Esophagus (tissue), 2 donors: ENCODE results near the gene SLC4A3. TPM values are rescaled to one million over a fixed set of nuclear protein-coding genes. Genes with fewer than 3 reads are reported as not detected.

Experiments used
- H3K27ac ChIP-seq, 2 donors: one replicate each; pipeline ENCODE4 v1.5.1; 2013; ENCODE audit warnings: low read depth in 2 of 2, mild to moderate bottlenecking in 2 of 2, inconsistent platforms in 1 of 2, low read length in 1 of 2, moderate library complexity in 1 of 2
- H3K27me3 ChIP-seq, 2 donors: one replicate each; pipeline ENCODE4 v1.6.1; 2013; ENCODE audit warnings: low read length in 2 of 2, control low read depth in 1 of 2, mild to moderate bottlenecking in 1 of 2; ENCODE audit not compliant: insufficient read depth in 2 of 2, control insufficient read depth in 1 of 2
- H3K36me3 ChIP-seq, 2 donors: one replicate each; pipeline ENCODE4 v1.6.1; 2013; ENCODE audit warnings: low read length in 1 of 2; ENCODE audit not compliant: control insufficient read depth in 2 of 2, insufficient read depth in 2 of 2
- H3K4me1 ChIP-seq, 2 donors: one replicate each; pipeline ENCODE4 v1.6.1; 2013; ENCODE audit warnings: low read length in 1 of 2; ENCODE audit not compliant: control insufficient read depth in 2 of 2, insufficient read depth in 2 of 2
- H3K4me3 ChIP-seq, 2 donors: one replicate each; pipeline ENCODE4 v1.5.1; 2013; ENCODE audit warnings: low read length in 2 of 2, mild to moderate bottlenecking in 2 of 2, low read depth in 1 of 2, moderate library complexity in 1 of 2
- H3K9me3 ChIP-seq, 2 donors: one replicate each; pipeline ENCODE4 v1.6.1; 2013; ENCODE audit warnings: mild to moderate bottlenecking in 2 of 2, low read depth in 1 of 2, low read length in 1 of 2, moderate library complexity in 1 of 2; ENCODE audit not compliant: control insufficient read depth in 2 of 2, insufficient read depth in 1 of 2
- WGBS, 2 donors: extraction: QIAGEN DNeasy Blood & Tissue Kit; methylation state at CpG; one replicate each; pipeline ENCODE4 v1.1.7; 2013; 5-methylcytosine and 5-hydroxymethylcytosine counted together
- polyA plus RNA-seq, 2 donors: library from polyadenylated mRNA; stranded (reverse); fragments of 200-250 nt; gene quantifications; one replicate each; pipeline ENCODE4 v1.2.3, GENCODE V29; 2013
- donor health status: healthy with polysubstance abuse.
- donor health status: Bipolar disorder and iron deficiency.

Gene SLC4A3
- polyA plus RNA-seq, 2 donors: 2.0 to 2.5 TPM

DNA sequence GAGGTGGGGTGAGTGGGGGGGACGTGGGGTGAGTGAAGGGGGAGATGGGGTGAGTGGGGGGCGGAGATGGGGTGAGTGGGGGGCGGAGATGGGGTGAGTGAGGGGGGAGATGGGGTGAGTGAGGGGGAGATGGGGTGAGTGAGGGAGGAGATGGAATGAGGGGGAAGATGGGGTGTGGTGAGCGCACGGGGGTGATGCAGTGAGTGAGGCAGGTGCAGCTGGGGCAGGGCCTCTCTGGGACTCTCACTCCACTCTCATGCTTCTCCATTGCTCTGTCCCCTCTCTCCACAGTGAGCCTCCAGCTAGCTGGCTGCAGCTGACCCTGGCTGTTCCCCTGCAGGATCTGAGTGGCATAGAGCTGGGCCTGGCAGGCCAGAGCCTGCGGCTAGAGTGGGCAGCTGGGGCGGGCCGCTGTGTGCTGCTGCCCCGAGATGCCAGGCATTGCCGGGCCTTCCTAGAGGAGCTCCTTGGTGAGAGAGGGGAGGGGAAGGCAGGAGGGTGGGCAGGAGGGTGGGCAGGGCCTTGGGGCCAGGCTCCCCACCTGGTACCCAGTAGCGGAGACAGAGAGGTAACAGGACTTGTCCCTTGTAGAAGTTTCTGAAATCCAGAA, 13.9 kb upstream of the SLC4A3 start:
- 93 to 97% methylated on average over 7 to 11 of the region's 11 CpGs for WGBS, 2 donors
- peaks cover 9 to 44% of the 10 kb centered on the region in 2 donors for H3K36me3 ChIP-seq
- no peak overlapping the region for H3K27ac ChIP-seq
- no peaks in the 10 kb centered on the region for H3K27me3 ChIP-seq
- H3K9me3 ChIP-seq: no peaks in the 10 kb centered on the region
- H3K4me3 ChIP-seq: no peak overlapping the region
- H3K4me1 ChIP-seq: no peaks in the 10 kb centered on the region

GRCh38 chr2:219614076-219614860, 13.2 kb upstream of the SLC4A3 start:
- WGBS, 2 donors: 89 to 90% methylated on average over 11 of the region's 11 CpGs
- Histone ChIP-seq H3K36me3 (peaks cover 9 to 39% of the 10 kb centered on the region in 2 donors), H3K4me3 (no peak overlapping the region), H3K9me3 (no peaks in the 10 kb centered on the region), H3K27me3 (no peaks in the 10 kb centered on the region), H3K4me1 (no peaks in the 10 kb centered on the region), H3K27ac (no peak overlapping the region)

GRCh38 chr2:219615036-219615435, 12.4 kb upstream of the SLC4A3 start:
- Histone ChIP-seq H3K27ac (no peak overlapping the region), H3K4me3 (no peak overlapping the region), H3K36me3 (peaks cover 9 to 37% of the 10 kb centered on the region in 2 donors), H3K9me3 (no peaks in the 10 kb centered on the region), H3K4me1 (no peaks in the 10 kb centered on the region), H3K27me3 (no peaks in the 10 kb centered on the region)
- whole genome bisulfite sequencing, 2 donors: 92 to 95% methylated on average over 11 of the region's 11 CpGs

DNA sequence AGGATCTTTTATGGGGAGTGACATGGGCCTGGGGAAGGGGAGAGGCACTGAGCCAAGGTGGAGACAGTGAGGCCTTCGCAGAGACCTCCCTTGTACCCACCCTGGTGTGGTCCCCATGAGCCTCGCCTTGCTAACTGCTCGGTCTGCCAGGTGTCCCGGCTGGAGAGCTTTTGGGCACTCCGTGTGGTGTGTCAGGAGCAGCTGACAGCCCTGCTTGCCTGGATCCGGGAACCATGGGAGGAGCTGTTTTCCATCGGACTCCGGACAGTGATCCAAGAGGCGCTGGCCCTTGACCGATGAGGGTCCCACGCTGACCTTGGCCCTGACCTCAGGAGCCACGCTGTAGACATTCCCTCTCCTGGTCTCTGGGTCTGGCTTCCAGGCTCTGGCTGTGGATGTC, 11.5 kb upstream of the SLC4A3 start:
- WGBS, 2 donors: 86% methylated on average over 12 of the region's 12 CpGs
- no peaks in the 10 kb centered on the region for H3K9me3 ChIP-seq

DNA sequence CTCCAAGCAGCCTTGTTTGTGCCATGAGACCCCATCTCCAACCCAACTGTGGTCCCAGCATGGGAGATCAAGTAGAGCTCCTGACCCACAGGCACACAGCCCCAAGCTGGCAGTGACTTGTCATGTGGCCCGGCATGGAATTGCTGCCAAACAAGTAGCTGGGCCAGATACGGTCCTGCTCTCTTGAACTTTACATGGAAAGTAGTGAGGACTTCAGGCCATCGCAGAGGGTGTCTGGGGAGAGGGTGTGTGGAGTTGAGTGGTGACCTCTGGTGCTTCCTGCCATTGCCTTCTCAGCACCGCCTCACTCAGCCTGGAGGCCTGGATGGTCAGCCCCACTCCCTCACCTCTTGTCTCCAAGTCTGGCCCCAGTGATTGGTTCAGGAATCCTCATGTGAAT, 10.9 kb upstream of the SLC4A3 start:
- peaks cover 9 to 32% of the 10 kb centered on the region in 2 donors for H3K36me3 ChIP-seq
- 81 to 85% methylated on average over 4 of the region's 4 CpGs for WGBS, 2 donors
- no peaks in the 10 kb centered on the region for H3K9me3 ChIP-seq
- no peaks in the 10 kb centered on the region for H3K4me1 ChIP-seq
- no peak overlapping the region for H3K27ac ChIP-seq
- no peak overlapping the region for H3K4me3 ChIP-seq
- peaks cover 0 to 4% of the 10 kb centered on the region in 2 donors for H3K27me3 ChIP-seq

More for the DNA sequence above, 11.5 kb upstream of the SLC4A3 start:
- Histone ChIP-seq H3K36me3 (peaks cover 9 to 37% of the 10 kb centered on the region in 2 donors), H3K27ac (no peak overlapping the region), H3K27me3 (peaks cover 0 to 4% of the 10 kb centered on the region in 2 donors), H3K4me3 (no peak overlapping the region), H3K4me1 (no peaks in the 10 kb centered on the region)

GRCh38 chr2:219618733-219619122, 8.7 kb upstream of the SLC4A3 start:
- Histone ChIP-seq H3K27ac (no peak overlapping the region), H3K4me1 (no peaks in the 10 kb centered on the region)
- 81 to 89% methylated on average over 3 of the region's 3 CpGs for WGBS, 2 donors

DNA sequence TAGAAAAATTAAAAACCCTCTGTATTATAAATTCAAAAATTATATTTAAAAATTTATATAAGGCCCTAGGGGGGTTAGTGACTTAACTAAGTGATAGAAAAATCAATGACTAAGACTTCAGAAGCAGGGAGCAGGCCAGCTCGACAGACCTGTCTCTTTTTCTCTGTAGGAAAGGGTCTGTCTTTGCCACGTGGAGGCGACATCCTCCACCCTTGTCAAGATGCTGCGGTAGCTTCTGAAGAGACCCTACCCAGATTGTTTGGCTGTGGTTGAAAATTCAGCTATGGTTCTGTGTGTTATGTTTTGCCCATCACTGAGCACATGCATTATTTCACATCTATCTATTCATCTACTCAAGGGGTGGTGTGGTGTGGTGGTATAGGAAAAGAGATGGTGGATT, 8.2 kb upstream of the SLC4A3 start:
- 65 to 72% methylated on average over 4 of the region's 4 CpGs for WGBS, 2 donors
- Histone ChIP-seq H3K9me3 (no peaks in the 10 kb centered on the region), H3K36me3 (peaks cover 9 to 22% of the 10 kb centered on the region in 2 donors), H3K27me3 (peaks cover 0 to 4% of the 10 kb centered on the region in 2 donors), H3K4me1 (no peaks in the 10 kb centered on the region), H3K4me3 (no peak overlapping the region), H3K27ac (no peak overlapping the region)

More at GRCh38 chr2:219618733-219619122, 8.7 kb upstream of the SLC4A3 start:
- peaks cover 9 to 22% of the 10 kb centered on the region in 2 donors for H3K36me3 ChIP-seq
- peaks cover 0 to 4% of the 10 kb centered on the region in 2 donors for H3K27me3 ChIP-seq
- no peaks in the 10 kb centered on the region for H3K9me3 ChIP-seq
- H3K4me3 ChIP-seq: no peak overlapping the region

DNA sequence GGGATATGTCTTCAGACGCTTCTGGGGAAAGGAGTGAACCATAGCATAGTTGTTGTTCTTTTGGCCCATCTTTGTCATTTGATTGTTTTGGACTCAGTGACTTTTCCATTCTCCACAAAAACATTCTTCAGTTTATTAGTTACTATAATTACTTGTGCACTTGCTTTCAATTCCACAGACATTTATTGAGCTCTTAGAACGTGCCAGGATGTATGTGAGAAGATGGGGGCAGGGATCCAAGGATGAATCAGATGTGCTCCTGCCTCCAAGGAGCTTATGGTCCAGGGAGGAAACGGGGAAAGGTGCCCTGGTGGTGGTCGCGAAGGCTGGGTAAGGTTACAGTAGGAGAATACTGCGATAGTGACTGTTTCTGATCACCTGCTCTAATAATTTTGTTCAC, 6.9 kb upstream of the SLC4A3 start:
- no peaks in the 10 kb centered on the region for H3K9me3 ChIP-seq
- peaks cover 0 to 1% of the 10 kb centered on the region in 2 donors for H3K4me1 ChIP-seq
- no peak overlapping the region for H3K27ac ChIP-seq
- no peak overlapping the region for H3K4me3 ChIP-seq
- H3K27me3 ChIP-seq: peaks cover 0 to 4% of the 10 kb centered on the region in 2 donors
- WGBS, 2 donors: 82 to 84% methylated on average over 6 of the region's 6 CpGs
- H3K36me3 ChIP-seq: peaks cover 9 to 11% of the 10 kb centered on the region in 2 donors

DNA sequence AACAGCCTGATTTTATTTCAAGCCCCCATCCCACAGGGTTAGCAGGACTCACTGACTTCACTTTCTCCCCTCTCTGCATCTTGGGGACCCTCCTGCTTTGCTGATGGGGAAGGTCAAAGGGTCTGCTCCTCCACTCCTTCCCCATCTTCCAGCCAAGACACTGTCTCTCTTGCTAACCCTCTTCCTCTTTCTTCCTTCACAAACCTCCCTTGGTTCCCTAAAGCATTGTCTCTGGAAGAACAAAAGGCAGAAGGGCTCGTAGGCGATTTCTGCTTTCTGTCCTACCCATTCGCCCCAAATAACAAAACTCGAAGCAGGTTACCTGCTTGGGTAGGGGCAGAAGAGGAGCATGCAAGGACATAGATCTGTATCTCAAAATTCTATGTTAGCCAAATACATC, 5.5 kb upstream of the SLC4A3 start:
- Histone ChIP-seq H3K4me1 (peaks cover 0 to 1% of the 10 kb centered on the region in 2 donors), H3K9me3 (no peaks in the 10 kb centered on the region), H3K4me3 (no peak overlapping the region), H3K36me3 (no peaks in the 10 kb centered on the region), H3K27ac (no peak overlapping the region), H3K27me3 (peaks cover 0 to 4% of the 10 kb centered on the region in 2 donors)
- WGBS, 2 donors: 80 to 81% methylated on average over 4 of the region's 4 CpGs
